ENCODE results near the gene GMPR2. TPM values are rescaled to one million over a fixed set of nuclear protein-coding genes. Genes with fewer than 3 reads are reported as not detected.
A peak's percentile ranks its signal among the peaks of the same experiment; 100 is the strongest.

Gene GMPR2
- total and polyA plus RNA-seq, 2 of the 13 experiments (the other 11 are each of a cell fraction or from before 2014, with no cell fraction given): 210 to 273 TPM

- TF ChIP-seq SNAPC2 (CRISPR knock-in tag; IDR thresholded peaks at IDR 0.05): peak; percentile 99
- TF ChIP-seq KDM5A (IDR thresholded peaks at IDR 0.05; ENCODE audit: borderline replicate concordance, low read length): peak; percentile 99
- 0 out of 2 replicates have a peak, but pooled peaks have one; percentile 4 for TF ChIP-seq SUZ12 (IDR thresholded peaks at IDR 0.05; ENCODE audit: low read depth, low read length)
- 0 out of 2 replicates have a peak, but pooled peaks have one; percentile 86 for TF ChIP-seq ZSCAN29 (CRISPR knock-in tag; conservative IDR thresholded peaks at IDR 0.05)
- TF ChIP-seq ZNF431 (CRISPR knock-in tag; IDR thresholded peaks at IDR 0.05; ENCODE audit: borderline replicate concordance, low read depth): no peak
- peak; percentile 89; the same call in 1 of the 2 replicates for TF ChIP-seq ZNF253 (CRISPR knock-in tag; IDR thresholded peaks at IDR 0.05; ENCODE audit: borderline replicate concordance)
- no peak for TF ChIP-seq GABPA (IDR thresholded peaks at IDR 0.05; ENCODE audit: low read depth, low read length)
- TF ChIP-seq GABPA (CRISPR knock-in tag; IDR thresholded peaks at IDR 0.05; ENCODE audit: low read depth): no peak
- peak; percentile 98 for TF ChIP-seq LBX2 (CRISPR knock-in tag; IDR thresholded peaks at IDR 0.05; ENCODE audit: borderline replicate concordance)
- peak; percentile 99 for TF ChIP-seq FOXC1 (CRISPR knock-in tag; IDR thresholded peaks at IDR 0.05; ENCODE audit: borderline replicate concordance)
- 0 out of 2 replicates have a peak, but pooled peaks have one; percentile 40 for TF ChIP-seq MTA3 (CRISPR knock-in tag; IDR thresholded peaks at IDR 0.05)
- TF ChIP-seq ZFP41 (CRISPR knock-in tag; IDR thresholded peaks at IDR 0.05; ENCODE audit: borderline replicate concordance): peak; percentile 95
- peak; percentile 100 for TF ChIP-seq U2AF1 (optimal IDR thresholded peaks at IDR 0.05; ENCODE audit: low read depth, low read length)
- TF ChIP-seq UBTF (CRISPR knock-in tag; IDR thresholded peaks at IDR 0.05): peak; percentile 96
- no peak for TF ChIP-seq REL (CRISPR knock-in tag; conservative IDR thresholded peaks at IDR 0.05)
- TF ChIP-seq ZNF18 (CRISPR knock-in tag; IDR thresholded peaks at IDR 0.05; ENCODE audit: insufficient replicate concordance): peak; percentile 92
- TF ChIP-seq ZNF547 (CRISPR knock-in tag; IDR thresholded peaks at IDR 0.05): peak; percentile 100
- peak; percentile 72 for TF ChIP-seq TEAD3 (CRISPR knock-in tag; optimal IDR thresholded peaks at IDR 0.05; ENCODE audit: borderline replicate concordance)
- TF ChIP-seq ZSCAN22 (CRISPR knock-in tag; IDR thresholded peaks at IDR 0.05): no peak
- TF ChIP-seq CREBL2 (CRISPR knock-in tag; IDR thresholded peaks at IDR 0.05; ENCODE audit: borderline replicate concordance): peak; percentile 98; the same call in 1 of the 2 replicates
- peak; percentile 83 for TF ChIP-seq PAXIP1 (CRISPR knock-in tag; conservative IDR thresholded peaks at IDR 0.05)
These were observed 44.3 kb upstream of the GMPR2 start, which contains the start of gene IPO4 (continued) for GRCh38 chr14:24188251-24189058.
